GM21825 (cell line): Measurements from ENCODE around the gene TRIP13.
"Not testable (repeated sequence)": the region's sequence is repeated elsewhere in the genome, so short reads cannot be mapped to it uniquely, and the experiment has no call there.

Experiments
- ATAC-seq: cut with Tn5 transposase; IDR thresholded peaks from one replicate; pipeline ENCODE4 v1.9.1; 2021; ENCODE audit warnings: mild to moderate bottlenecking, moderate library complexity; ENCODE audit not compliant: unreplicated experiment

Gene TRIP13

DNA sequence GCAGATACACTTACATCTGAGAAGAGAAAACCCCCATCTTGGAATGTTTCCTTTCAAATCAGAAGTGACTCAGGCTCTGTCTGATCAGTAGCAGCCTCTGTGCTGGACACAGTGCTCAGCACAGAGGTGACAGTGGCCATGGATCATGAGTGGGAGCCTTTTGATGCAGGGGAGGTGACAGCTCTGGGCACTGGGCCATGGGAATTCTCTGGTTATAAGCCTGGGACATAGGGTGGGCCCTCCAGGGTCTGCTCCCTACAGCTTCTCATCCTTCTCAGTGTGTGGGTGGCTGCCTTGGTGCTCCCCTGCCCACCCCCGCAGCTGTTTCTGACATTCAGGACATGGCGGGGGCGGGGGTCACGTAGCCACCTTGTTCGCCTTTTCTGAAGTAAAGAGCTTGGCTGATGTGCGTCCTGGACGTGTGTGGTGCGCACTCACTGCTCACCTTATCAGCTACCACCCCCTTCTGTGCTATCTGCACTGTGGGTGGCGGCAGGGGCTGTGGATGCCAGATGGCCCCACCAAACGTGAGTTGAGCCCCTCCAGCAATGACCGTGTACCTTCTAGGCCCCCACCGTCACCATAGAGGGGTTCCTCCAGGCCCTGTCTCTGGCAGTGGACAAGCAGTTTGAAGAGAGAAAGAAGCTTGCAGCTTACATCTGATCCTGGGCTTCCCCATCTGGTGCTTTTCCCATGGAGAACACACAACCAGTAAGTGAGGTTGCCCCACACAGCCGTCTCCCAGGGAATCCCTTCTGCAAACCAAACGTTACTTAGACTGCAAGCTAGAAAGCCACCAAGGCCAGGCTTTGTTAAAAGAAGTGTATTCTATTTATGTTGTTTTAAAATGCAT is 24.0 kb downstream of the TRIP13 start:
- no peak for ATAC-seq

DNA sequence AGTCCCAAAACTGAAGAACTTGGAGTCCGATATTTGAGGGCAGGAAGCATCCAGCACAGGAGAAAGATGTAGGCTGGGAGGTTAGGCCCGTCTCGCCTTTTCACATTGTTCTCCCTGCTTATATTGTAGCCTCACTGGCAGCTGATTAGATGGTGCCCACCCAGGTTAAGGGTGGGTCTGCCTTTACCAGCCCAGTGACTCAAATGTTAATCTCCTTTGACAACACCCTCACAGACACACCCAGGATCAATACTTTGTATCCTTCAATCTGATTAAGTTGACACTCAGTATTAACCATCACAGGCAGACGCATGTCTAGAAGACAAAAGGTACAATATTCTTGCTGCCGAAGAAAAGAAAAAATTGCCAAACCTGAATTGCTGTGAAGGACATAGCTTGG is 26.0 kb downstream of the TRIP13 start:
- not testable (repeated sequence) for ATAC-seq

DNA sequence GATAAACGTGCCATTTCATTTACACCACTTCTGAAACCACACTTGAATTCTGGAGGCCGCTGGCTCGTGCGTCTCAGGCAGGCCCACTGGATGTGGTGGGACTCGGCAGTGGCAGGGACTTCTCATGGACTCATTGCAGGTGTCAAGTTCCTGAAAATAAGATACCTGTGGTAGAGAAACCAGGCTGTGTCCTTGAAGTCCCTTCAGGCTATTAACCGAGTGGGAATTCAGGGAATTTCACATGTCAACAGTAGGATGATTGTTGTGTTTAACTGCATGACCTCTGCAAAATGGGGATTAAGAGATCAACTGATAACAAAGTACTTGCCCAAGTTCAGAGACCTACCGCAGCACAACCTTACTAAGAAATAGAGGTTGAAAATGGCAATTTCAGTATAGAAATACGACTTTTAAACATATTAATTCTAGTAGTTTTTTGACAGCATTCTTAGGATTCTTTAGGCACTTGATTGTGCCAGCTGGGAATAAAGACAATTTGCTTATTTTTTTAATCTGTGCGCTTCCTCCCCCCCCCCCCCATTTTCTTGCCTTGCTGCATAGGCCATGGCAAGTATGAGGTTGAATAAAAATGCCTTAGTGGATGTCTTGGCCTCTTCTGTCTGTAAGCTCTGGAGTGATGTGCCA is 26.8 kb downstream of the TRIP13 start:
- ATAC-seq, result no peak

DNA sequence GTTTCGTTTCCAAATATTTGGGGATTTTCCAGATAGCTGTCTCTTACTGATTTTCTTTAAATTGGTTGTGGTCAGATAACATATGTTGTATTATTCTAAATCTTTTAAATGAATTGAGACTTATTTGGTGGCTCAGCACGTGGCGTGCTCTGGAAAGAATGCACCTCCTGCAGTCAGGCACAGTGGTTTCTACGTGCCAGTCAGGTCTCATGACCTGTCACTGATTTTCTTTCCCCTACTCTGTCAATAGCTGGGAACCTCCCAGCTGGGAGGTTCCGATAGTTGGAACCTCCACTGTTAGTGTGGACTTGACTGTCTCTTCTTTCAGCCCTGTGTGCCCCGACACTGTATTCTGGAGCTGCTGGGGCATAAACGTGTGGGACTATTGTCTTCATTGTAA is 27.6 kb downstream of the TRIP13 start:
- ATAC-seq, result no peak

DNA sequence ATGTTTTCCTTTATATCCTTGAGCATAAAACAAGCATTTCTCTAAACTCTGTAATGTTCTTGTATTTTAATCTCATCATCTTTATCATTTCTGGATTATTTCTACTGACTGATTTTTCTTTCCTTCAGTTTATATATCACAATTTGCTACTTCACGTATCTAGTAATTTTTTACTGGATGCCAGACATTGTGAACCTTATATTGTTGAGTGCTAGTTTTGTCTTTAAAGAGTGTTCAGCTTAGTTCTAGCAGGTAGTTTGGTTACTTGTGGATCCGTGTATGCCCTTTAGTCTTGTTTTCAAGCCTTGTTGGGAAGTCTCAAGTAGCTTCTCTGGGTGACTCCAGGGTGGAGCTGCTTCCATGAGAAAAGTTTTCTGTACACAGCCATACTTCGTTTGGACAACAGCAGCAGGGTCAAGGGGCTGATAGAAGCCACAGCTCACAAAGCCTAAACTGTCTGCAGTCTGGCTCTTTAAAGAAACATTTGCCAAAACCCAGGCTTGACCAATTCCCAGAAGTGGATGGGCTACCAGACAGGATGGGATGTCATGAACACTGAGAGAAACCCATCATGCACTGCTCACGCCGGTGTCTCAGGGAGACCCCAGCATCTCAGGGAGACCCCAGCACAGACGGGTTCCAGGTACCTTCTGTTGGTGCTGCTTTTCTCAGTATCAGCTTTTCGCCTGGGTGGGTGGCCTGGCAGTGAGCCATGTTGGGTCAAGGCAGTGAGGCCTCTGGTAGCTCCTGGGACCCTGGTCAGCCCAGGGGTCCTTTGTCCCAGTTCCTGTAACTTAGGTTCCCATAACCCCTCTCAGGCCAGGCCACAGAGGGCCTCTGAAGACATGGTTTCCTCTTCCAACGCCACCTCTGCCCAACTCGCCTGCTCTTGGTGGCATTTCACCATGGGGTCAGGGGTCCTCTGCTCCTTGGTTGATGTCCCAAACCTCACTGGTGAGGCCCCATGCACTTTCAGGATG is 29.1 kb downstream of the TRIP13 start:
- ATAC-seq, result no peak

DNA sequence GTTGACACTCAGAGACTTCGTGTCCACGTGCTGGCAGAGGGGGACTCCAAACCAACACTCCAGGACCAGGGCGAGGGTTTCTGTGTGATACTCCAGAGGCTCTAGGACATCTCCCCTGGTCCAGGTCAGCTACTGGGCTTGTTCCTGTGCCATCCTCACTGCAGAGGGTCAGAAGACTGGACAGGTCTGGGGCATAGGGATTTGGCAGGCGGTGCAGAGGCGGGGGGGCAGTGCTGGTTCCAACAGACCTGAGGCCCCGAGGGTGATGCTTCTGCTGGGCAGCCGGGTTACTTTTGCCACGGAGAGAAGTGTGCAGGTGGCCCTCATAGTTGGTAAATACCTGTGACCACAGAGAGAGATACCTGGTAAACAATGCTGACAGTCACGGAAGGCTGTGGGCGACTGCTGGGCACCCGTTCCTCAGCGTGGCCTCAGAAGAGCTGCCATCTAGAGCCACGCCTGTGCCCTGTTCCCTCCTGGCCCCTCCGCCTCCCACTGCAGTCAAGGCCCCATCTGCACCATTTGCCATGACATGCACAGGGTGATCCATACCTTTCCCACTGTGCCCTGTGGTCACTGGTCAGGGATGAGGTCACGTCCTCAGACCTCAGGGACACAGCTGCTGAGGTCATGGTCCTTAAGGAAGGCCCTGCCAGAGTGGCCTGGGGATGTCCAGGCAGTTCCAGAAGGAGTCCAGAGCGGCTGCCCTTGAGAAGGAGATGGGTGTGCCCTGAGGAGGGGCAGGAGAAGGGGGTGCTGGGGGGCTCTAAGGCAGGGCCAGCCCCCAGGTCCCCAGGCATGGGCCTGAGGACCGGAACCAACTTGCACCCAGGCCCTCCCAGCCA is 30.0 kb downstream of the TRIP13 start:
- no peak for ATAC-seq

DNA sequence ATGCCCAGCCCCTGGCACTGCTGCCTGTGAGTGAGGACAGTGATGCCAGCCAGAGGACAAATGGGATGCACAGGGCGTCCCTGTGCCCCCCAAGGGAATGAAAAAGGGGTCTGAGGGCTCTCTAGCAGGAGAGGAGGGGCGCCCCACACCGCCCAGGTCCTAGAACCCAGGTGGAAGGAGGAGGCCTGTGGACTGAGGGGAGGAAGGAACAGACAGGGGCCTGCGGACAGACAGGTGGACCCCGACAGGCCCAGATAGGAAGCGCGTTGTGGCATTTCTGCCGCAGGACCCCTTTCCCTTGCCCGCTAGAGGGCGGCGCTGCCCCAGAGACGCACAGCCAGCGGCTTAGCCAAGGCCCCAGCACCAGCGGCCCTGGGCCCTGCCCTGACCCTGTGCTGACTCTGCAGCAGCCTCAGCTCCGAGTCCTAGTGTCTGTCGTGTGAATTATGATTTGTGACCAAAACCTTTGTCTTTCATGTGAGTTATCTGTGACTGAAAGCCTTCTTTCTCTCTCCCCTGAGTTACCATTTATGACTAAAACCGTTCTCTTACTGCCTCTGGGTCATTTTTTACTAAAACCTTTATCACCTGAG is 30.7 kb downstream of the TRIP13 start:
- ATAC-seq, result no peak

DNA sequence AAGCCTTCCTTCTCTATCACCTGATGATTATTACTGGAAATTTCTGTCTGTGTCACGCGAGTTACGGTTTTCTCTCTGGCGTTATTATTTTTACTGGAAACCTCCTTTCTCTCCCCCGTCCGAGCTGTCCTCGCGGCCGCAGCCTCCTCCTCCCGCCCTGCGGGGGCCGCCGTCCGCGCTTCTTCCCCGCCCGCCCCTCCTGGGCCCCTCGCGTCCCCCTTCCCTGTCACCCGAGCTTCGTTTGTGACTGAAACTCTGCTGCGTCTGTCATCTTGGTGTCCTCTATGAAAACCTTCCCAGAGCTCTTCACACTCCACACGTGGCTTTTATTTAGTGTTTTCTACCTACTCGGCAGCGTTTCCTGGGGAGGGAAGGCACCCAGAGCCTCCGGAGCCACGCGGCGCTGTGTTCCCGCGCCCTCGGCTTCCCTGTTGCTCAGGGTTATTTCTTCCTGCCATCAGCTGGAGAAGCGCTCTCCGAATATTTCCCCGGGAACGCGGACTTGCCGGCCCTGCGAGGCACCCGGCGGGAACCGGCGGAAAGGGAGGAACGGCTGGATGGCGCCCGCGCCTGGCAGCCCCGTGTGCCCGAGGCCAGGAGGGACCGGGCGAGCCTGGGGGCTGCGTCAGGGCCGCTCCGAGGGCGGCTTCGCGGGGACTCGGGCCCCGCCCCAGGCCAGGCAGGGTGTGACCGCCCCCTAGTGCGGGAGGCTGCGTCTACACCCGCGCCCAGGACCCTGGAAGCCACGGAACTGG is 33.9 kb downstream of the TRIP13 start:
- ATAC-seq, result no peak

DNA sequence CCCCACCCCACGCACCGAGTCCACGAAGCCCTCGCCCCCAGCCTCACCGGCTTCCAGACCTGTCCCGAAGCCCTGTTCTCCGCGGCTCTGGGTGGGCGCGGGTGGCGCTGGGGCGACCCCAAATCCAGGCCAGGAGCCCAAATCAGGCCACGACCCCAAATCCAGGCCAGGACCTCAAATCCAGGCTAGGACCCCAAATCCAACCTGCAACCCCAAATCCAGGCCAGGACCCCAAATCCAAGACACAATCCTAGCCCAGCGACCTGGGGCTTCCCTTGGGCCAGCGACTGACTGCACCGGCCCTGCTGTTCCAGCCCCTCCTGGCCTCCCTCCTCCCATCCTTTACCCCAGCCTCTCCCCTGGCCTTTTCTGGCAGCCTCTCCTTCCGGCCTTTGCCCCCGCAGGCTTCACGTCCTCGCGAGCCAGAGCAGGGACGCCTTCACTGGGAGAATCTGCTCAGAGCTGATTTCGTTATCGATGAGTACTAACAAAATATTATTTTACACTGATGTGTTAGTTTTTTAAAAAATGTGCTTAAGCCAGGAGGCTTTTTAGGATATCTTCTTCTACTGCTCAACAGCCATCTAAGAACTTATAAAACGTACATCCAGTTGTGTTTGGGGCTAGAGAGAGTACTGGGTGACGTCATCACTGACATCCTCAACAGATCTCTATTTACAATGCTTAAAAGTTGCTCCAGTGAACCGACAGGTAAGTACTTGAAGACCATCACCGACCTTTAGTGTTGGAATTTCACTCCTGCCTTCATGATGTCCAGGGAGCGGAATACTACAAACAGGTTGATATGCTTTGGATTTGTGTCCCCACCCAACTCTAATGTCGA is 34.7 kb downstream of the TRIP13 start:
- ATAC-seq, result no peak

DNA sequence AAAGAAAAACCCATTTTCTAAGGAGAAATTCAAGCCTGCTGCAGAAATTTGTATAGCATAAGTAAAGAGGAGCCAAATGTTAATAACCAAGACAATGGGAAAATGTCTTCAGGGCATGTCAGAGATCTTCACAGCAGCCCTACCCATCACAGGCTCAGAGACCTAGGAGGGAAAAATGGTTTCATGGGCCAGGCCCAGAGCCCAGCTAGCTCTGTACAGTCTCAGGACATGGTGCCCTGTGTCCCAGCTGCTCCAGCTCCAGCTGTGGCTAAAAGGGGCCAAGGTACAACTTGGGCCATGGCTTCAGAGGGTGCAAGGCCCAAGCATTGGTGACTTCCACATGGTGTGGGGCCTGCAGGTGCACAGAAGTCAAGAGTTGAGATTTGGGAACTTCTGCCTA is 36.5 kb downstream of the TRIP13 start:
- ATAC-seq, result not testable (repeated sequence)

DNA sequence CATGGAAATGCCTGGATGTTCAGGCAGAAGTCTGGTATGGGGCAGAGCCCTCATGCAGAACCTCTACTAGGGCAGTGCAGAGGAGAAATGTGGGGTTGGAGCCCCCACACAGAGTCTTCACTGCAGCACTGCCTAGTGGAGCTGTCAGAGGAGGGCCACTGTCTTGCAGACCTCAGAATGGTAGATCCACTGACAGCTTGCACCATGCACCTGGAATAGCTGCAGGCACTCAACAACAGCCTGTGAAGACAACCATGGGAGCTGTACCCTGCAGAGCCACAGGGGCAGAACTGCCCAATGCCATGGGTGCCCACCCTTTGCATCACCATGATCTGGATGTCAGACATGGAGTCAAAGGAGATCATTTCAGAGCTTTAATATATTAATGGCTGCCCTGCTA is 36.9 kb downstream of the TRIP13 start:
- ATAC-seq, result no peak

DNA sequence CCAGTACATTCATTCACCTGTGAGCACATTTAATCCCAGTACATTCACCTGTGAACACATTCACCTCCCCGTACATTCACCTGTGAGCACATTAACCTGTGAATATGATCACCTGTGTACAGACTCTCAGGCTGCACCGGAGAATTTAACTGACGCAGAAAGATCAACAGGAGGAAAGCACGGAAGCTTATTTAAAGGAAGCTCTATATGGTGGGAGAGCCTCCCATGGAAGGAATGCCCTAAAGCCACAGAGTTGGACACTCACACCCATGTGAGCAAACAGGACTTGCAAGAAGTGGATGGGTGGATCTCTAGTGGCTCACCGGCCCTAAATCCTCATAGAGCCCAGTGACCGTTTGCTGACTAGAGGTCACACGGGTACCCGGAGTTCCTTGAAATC is 38.2 kb downstream of the TRIP13 start:
- no peak for ATAC-seq

DNA sequence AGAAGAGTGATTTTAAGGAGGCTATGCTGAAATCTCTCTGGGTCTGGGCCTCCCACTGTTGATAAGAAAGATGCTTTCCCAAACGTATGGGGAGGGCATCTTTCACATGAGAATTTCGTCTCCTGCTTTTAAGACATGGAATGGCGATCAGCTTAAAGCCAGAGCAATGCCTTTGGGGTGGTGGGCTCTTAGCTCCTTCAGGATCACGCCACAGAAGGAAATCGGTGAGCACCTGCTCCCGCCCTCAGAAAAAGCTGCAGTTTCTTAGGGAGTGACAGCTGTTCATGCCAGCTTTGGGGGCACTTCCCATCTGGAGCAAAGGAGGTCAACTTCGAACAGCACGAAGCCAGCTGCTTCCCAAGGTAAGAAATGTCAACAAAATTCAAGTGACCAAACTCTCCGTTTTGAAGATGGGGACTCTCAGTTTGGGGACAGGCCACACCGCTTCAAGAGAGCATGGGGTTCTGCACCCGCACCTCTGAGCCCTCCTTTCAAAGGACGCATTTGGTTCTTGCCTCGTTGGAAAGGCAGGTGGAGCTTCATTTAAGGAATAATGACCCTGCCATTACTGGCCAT is 39.0 kb downstream of the TRIP13 start:
- ATAC-seq, result no peak

DNA sequence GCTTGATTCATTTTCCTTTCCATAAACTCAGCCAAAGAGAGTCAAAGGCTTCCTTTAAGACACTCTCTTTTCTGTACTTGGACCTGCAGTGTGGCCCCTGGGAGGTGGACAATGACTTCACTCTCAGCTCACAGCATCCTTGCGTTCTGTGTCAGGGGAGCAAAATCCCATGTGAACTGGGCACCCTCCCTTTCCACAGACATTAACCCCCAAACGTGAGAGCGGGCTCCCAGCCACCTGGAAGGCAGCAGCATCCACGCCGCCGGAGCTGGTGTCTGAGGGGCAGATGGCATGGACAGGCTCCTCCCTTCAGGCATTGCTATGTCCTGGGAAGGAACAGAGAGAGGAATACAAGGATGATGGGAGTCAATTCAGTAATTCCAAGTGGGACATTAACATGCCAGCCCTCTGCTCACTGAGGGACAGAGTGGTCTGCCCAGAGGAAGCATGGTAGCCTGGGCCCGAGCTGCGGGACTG is 39.5 kb downstream of the TRIP13 start:
- no peak for ATAC-seq

DNA sequence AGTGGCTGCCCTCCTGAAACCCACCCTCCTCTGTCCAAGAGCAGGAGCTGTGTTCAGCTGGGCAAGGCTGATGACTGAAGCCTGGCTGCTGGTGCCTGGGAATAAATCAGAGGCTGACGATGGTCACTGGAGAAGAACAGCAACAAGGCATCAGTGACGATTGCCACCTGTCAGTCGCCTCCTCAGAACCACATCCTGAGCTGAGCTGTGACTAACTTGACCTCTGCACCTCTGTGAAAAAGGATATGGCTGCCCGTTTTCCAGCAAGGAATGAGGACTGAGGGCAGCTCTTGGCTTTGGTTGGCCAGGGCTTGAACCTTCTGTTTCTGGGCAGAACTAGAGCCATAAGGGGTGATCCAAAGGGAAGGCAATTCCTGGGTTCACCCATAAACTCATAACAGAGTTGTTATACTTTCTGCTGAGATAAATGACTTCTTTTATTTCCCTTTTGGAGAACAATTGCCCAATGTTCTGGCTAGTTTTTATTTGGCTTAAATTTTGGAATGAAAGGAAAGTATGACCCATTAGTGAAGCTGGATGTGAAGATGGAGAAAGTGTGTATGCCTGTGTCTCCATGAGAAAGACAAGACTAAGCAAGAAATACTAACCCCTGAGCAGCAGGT is 40.1 kb downstream of the TRIP13 start:
- ATAC-seq, result no peak

DNA sequence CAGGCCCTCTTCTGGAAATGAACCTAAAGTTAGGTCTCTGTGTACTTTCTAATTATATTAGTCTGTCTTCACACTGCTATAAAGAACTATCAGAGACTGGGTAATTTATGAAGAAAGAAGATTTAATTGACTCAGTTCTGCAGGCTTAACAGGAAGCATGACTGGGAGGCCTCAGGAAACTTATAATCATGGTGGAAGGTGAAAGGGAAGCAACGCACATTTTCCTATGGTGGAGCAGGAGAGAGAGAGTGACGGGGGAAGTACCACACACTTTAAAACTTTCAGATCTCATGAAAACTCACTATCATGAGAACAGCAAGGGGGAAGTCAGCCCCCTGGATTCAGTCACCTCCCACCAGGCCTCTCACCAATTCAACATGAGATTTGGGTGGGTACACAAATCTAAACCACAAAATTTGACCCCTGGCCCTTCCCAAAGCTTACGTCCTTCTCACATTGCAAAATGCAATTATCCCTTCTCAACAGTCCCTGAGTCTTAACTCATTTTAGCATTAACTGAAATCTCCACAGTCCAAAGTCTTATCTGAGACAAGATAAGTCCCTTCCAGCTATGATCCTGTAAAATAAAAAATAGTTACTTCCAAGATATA is 40.7 kb downstream of the TRIP13 start:
- ATAC-seq, result no peak

DNA sequence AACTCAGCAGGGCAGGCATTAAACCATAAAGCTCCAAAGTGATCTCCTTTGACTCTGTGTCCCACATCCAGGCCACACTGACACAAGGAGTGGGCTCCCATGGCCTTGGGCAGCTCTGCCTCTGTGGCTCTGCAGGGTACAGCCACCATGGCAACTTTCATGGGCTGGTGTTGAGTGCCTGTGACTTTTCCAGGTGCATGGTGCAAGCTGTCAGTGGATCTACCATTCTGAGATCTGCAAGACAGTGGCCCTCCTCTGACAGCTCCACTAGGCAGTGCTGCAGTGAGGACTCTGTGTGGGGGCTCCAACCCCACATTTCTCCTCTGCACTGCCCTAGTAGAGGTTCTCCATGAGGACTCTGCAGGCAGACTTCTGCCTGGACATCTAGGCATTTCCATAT is 41.3 kb downstream of the TRIP13 start:
- ATAC-seq, result not testable (repeated sequence)
